Sigmoid colon (tissue), 4 donors: Measurements from ENCODE around the gene SPRED1.

ENCODE experiments used
- CTCF ChIP-seq, 4 experiments: fragments of 450-650 bp in 3 of 4; fragments of 200-600 bp in 1 of 4; IDR thresholded peaks; one replicate each; pipeline ENCODE4 v1.5.1; 2016 to 2019; ENCODE audit warnings: antibody characterized with exemption in 4 of 4, mild to moderate bottlenecking in 3 of 4, moderate library complexity in 2 of 4
- EP300 ChIP-seq, 4 donors: sonication (generic); formaldehyde crosslinking; IDR thresholded peaks; one replicate each; pipeline ENCODE4 v1.6.1; 2017; ENCODE audit warnings: antibody characterized with exemption in 4 of 4
- POLR2A ChIP-seq, 2 donors: fragments of 450-650 bp; IDR thresholded peaks; one replicate each; pipeline ENCODE4 v1.6.1; 2016; ENCODE audit warnings: antibody characterized with exemption in 2 of 2, mild to moderate bottlenecking in 2 of 2, moderate library complexity in 2 of 2

- TF ChIP-seq CTCF (IDR thresholded peaks at IDR 0.05) (no peak), EP300 (IDR thresholded peaks at IDR 0.05) (no peak), POLR2A (IDR thresholded peaks at IDR 0.05) (no peak)
Measured at GRCh38 chr15:38253351-38253781, 730 bp downstream of the SPRED1 start.
